Muscle of back (tissue), 11 donors: ENCODE results near the gene HTR1D. TPM values are rescaled to one million over a fixed set of nuclear protein-coding genes. Genes with fewer than 3 reads are reported as not detected.

ENCODE experiments used
- DNase-seq, 3 donors: peaks; one replicate each; pipeline versions ENCODE4 v3.0.0 to v3.0.0-alpha.2; 2013
- polyA plus RNA-seq, 10 donors: library from polyadenylated mRNA; unstranded; fragments of 120-200 nt; gene quantifications; one replicate each; pipeline ENCODE4 v1.2.1, GENCODE V29; 2013; ENCODE audit not compliant: insufficient read length in 10 of 10

HTR1D gene
- polyA plus RNA-seq, 10 donors = 0.08 to 0.14 (median 0.10) TPM; not detected in 7

DNA sequence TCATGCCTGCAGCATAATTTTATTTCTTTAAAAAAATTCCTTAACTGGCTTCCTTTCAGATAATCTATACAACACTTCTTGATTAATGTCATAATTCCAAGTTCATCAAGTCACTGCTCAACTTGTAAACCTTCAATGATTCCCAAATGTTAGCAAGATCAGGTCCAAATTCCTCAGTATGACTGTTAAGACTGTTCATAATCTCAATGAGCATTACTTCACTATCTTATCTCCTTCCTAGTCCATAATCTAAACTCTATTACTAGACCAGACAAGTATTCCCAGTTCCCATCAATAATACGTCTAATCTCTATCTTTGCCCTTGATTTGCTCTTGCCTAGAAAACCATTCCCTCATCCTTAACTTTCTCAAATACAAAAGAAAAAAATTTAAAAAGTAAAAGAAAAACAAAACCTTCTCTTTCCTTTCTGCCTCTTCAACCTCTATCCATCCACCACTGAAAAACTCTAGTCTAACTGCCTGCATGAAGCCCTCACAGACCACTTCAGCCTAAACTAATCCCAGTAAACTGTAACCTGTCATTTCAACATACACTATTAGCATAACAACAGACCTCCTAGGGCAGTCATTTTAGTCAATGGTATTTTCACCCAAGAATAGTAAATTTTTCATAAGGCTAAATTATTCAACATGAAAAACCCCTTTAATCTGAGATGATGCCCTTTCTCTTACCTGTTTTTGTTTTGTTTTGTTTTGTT, 64.2 kb downstream of the HTR1D start:
- no peak for DNase-seq

DNA sequence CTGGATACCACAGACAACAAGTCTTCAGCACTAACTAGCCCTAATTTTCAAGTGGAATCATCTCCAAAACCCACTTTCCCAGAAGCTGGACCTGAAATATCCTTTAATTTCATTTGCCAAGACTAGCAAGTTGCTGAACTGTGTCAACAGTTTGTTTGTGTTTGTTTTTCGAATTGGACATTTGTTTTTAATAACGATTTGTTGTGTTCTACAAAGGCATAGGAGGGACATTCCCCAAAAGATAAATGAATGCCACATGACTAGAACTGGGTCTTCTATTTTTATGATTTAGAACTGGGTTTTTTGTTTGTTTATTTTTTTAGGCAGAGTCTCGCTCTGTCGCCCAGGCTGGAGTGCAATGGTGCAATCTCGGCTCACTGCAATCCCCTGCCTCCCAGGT, 66.6 kb downstream of the HTR1D start:
- no peak for DNase-seq

DNA sequence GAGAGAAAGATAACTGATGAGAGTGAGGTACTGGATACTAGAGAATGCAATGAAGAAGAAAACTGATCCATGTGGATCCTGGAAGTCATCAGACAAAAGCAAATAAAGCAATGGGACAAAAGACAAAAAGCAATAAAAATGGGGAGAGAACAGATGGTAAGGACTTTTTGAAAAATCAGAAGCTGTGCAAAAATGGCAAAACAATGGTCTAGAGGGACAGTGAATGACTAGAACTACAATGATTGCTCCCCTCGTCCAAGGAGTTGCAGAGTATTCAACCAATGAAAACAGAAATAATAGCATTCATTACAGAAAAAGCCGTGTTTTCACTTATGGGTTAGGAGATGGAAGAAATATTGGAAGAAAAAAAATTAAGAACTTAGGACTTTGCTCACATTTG, 67.2 kb downstream of the HTR1D start:
- no peak for DNase-seq

- DNase-seq = no peak
Measured at GRCh38 chr1:23149114-23149513, 68.2 kb downstream of the HTR1D start.

- DNase-seq = no peak
Measured at GRCh38 chr1:23148084-23148483, 69.2 kb downstream of the HTR1D start.

Other genes starting within 250 kb of the HTR1D start
- gene LACTBL1, start 244.6 kb downstream of the HTR1D start, polyA plus RNA-seq = not detected
- under 1 TPM in 1 of 10 donors, not detected in 9; 0.52 TPM for gene TEX46, start 201.7 kb downstream of the HTR1D start, polyA plus RNA-seq
- gene KDM1A, start 198.0 kb downstream of the HTR1D start, polyA plus RNA-seq = 10 to 100 TPM; 65.7 to 89.1 (median 70.3) TPM
- gene LUZP1, start 48.6 kb downstream of the HTR1D start, polyA plus RNA-seq = 10 to 100 TPM; 12.5 to 19.4 (median 15.6) TPM
- gene HNRNPR, start 126.8 kb upstream of the HTR1D start, polyA plus RNA-seq = 100 to 1,000 TPM; 127 to 178 (median 143) TPM
- 10 to 100 TPM; 34.2 to 63.3 (median 42.6) TPM for gene ZNF436, start 152.3 kb upstream of the HTR1D start, polyA plus RNA-seq
- 100 to 1,000 TPM; 164 to 377 (median 286) TPM for gene TCEA3, start 207.2 kb upstream of the HTR1D start, polyA plus RNA-seq